Stimulated activated naive B cell treated with anti-CD40 and anti-IgM and Interleukin-4, amounts not matched to agents 10 μg/mL and 1 μg/mL and 100 μg/mL, for 72 hours (primary cell): ENCODE data around the gene USHBP1.
A peak's percentile ranks its signal among the peaks of the same experiment; 100 is the strongest.
"Not testable (repeated sequence)": the region's sequence is repeated elsewhere in the genome, so short reads cannot be mapped to it uniquely, and the experiment has no call there.

Source experiments
- ATAC-seq, 2 donors: fragments of 150-1000 bp; cut with Tn5 transposase; replicated peaks; 2 replicates each; pipeline ENCODE4 v1.10.0; 2021; ENCODE audit warnings: moderate library complexity in 1 of 2
- DNase-seq: peaks from one replicate; pipeline ENCODE4 v3.0.0; 2021
- H3K27ac Mint-ChIP-seq: one replicate; pipeline ENCODE4 v1.8.0; 2022; ENCODE audit warnings: mild to moderate bottlenecking, mixed read lengths
- H3K27me3 Mint-ChIP-seq, 2 donors: one replicate each; pipeline ENCODE4 v1.8.0; 2022; ENCODE audit warnings: mixed read lengths in 2 of 2
- H3K36me3 Mint-ChIP-seq, 2 donors: one replicate each; pipeline ENCODE4 v1.8.0; 2022; ENCODE audit warnings: mixed read lengths in 2 of 2, mild to moderate bottlenecking in 1 of 2
- H3K4me1 Mint-ChIP-seq, 2 donors: one replicate each; pipeline ENCODE4 v1.8.0; 2022; ENCODE audit warnings: mixed read lengths in 2 of 2, mild to moderate bottlenecking in 1 of 2
- H3K4me3 Mint-ChIP-seq, 2 donors: one replicate each; pipeline ENCODE4 v1.8.0; 2022; ENCODE audit warnings: mild to moderate bottlenecking in 2 of 2, mixed read lengths in 2 of 2, moderate library complexity in 1 of 2
- H3K9me3 Mint-ChIP-seq, 2 donors: one replicate each; pipeline ENCODE4 v1.8.0; 2022; ENCODE audit warnings: mixed read lengths in 2 of 2, mild to moderate bottlenecking in 1 of 2

The USHBP1 gene

GRCh38 chr19:17303167-17303939, 38.8 kb upstream of the USHBP1 start, which contains the start of gene ABHD8:
Gene ABHD8 (minus strand): TSS chr19:17303425. CDS start chr19:17301616, 1,809 bp downstream.
- peak; percentile 93 for DNase-seq
- Mint-ChIP-seq H3K27me3 (no peaks in the 10 kb centered on the region), H3K4me3 (peak within 1 kb of the TSS; percentile 72 to 81), H3K27ac (peak within 1 kb of the TSS; percentile 68), H3K36me3 (peaks cover 0 to 3% of the 10 kb centered on the region in 2 donors), H3K9me3 (no peaks in the 10 kb centered on the region), H3K4me1 (peaks cover 30 to 38% of the 10 kb centered on the region in 2 donors)
- peak; percentile 71 to 75 for ATAC-seq

- no peak for DNase-seq
These were observed 38.0 kb upstream of the USHBP1 start for GRCh38 chr19:17302391-17303166.

GRCh38 chr19:17300992-17301619, 36.6 kb upstream of the USHBP1 start:
- Mint-ChIP-seq H3K9me3 (no peaks in the 10 kb centered on the region), H3K27me3 (no peaks in the 10 kb centered on the region), H3K27ac (no peak overlapping the region), H3K36me3 (peaks cover 0 to 6% of the 10 kb centered on the region in 2 donors), H3K4me3 (no peak overlapping the region), H3K4me1 (peaks cover 20 to 27% of the 10 kb centered on the region in 2 donors)
- no peak for DNase-seq
- ATAC-seq, result no peak

More at GRCh38 chr19:17302391-17303166, 38.0 kb upstream of the USHBP1 start:
- Mint-ChIP-seq H3K9me3 (no peaks in the 10 kb centered on the region), H3K4me1 (peaks cover 26 to 32% of the 10 kb centered on the region in 2 donors), H3K27me3 (no peaks in the 10 kb centered on the region), H3K27ac (no peak overlapping the region), H3K36me3 (peaks cover 0 to 3% of the 10 kb centered on the region in 2 donors), H3K4me3 (peak overlapping the region; percentile 72 to 81)
- ATAC-seq, result no peak

- Mint-ChIP-seq H3K9me3 (no peaks in the 10 kb centered on the region), H3K27me3 (no peaks in the 10 kb centered on the region), H3K36me3 (peaks cover 3 to 14% of the 10 kb centered on the region in 2 donors), H3K4me3 (no peak overlapping the region), H3K4me1 (peaks cover 2 to 20% of the 10 kb centered on the region in 2 donors), H3K27ac (no peak overlapping the region)
- ATAC-seq (no peak), DNase-seq (no peak)
These were observed 32.4 kb upstream of the USHBP1 start for GRCh38 chr19:17296976-17297375.

GRCh38 chr19:17296273-17296672, 31.7 kb upstream of the USHBP1 start:
- no peak overlapping the region for H3K27ac Mint-ChIP-seq
- H3K9me3 Mint-ChIP-seq, result no peaks in the 10 kb centered on the region
- H3K4me3 Mint-ChIP-seq, result no peak overlapping the region
- peaks cover 3 to 14% of the 10 kb centered on the region in 2 donors for H3K36me3 Mint-ChIP-seq
- H3K4me1 Mint-ChIP-seq, result peaks cover 2 to 21% of the 10 kb centered on the region in 2 donors
- no peaks in the 10 kb centered on the region for H3K27me3 Mint-ChIP-seq
- DNase-seq (no peak), ATAC-seq (no peak)

- not testable (repeated sequence) for DNase-seq
These were observed 31.0 kb upstream of the USHBP1 start for GRCh38 chr19:17295551-17295950.

GRCh38 chr19:17294051-17294891, 29.7 kb upstream of the USHBP1 start:
- Mint-ChIP-seq H3K9me3 (no peaks in the 10 kb centered on the region), H3K27ac (no peak overlapping the region), H3K27me3 (no peaks in the 10 kb centered on the region), H3K4me1 (peaks cover 2 to 21% of the 10 kb centered on the region in 2 donors), H3K4me3 (no peak overlapping the region), H3K36me3 (peaks cover 3 to 14% of the 10 kb centered on the region in 2 donors)
- no peak for ATAC-seq
- no peak for DNase-seq

More at GRCh38 chr19:17295551-17295950, 31.0 kb upstream of the USHBP1 start:
- not testable (repeated sequence) for H3K4me3 Mint-ChIP-seq, H3K9me3 Mint-ChIP-seq, ATAC-seq, H3K27me3 Mint-ChIP-seq, H3K27ac Mint-ChIP-seq
- peaks cover 3 to 14% of the 10 kb centered on the region in 2 donors for H3K36me3 Mint-ChIP-seq
- peaks cover 2 to 21% of the 10 kb centered on the region in 2 donors for H3K4me1 Mint-ChIP-seq

- ATAC-seq, result no peak
- peaks cover 3 to 11% of the 10 kb centered on the region in 2 donors for H3K36me3 Mint-ChIP-seq
- no peaks in the 10 kb centered on the region for H3K27me3 Mint-ChIP-seq
- DNase-seq, result no peak
- no peak overlapping the region for H3K4me3 Mint-ChIP-seq
- H3K9me3 Mint-ChIP-seq, result no peaks in the 10 kb centered on the region
- H3K4me1 Mint-ChIP-seq, result peaks cover 2 to 21% of the 10 kb centered on the region in 2 donors
- no peak overlapping the region for H3K27ac Mint-ChIP-seq
These were observed 29.1 kb upstream of the USHBP1 start for GRCh38 chr19:17293605-17294004.

GRCh38 chr19:17292301-17293074, 27.9 kb upstream of the USHBP1 start:
- ATAC-seq (peak; percentile 95), DNase-seq (peak; percentile 74)
- H3K4me3 Mint-ChIP-seq, result peak overlapping the region; percentile 89 to 93
- peaks cover 3 to 13% of the 10 kb centered on the region in 2 donors for H3K36me3 Mint-ChIP-seq
- H3K9me3 Mint-ChIP-seq, result no peaks in the 10 kb centered on the region
- peaks cover 2 to 21% of the 10 kb centered on the region in 2 donors for H3K4me1 Mint-ChIP-seq
- H3K27me3 Mint-ChIP-seq, result no peaks in the 10 kb centered on the region
- peak overlapping the region; percentile 92 for H3K27ac Mint-ChIP-seq

GRCh38 chr19:17289489-17289888, 24.9 kb upstream of the USHBP1 start:
- peaks cover 2 to 19% of the 10 kb centered on the region in 2 donors for H3K4me1 Mint-ChIP-seq
- peak overlapping the region in 1 of 2 donors; percentile 6 for H3K4me3 Mint-ChIP-seq
- DNase-seq (peak; percentile 67), ATAC-seq (peak; percentile 38 to 55)
- peaks cover 6 to 22% of the 10 kb centered on the region in 2 donors for H3K36me3 Mint-ChIP-seq
- no peaks in the 10 kb centered on the region for H3K9me3 Mint-ChIP-seq
- no peaks in the 10 kb centered on the region for H3K27me3 Mint-ChIP-seq
- H3K27ac Mint-ChIP-seq, result no peak overlapping the region

- H3K27me3 Mint-ChIP-seq, result no peaks in the 10 kb centered on the region
- H3K4me3 Mint-ChIP-seq, result no peak overlapping the region
- no peak overlapping the region for H3K27ac Mint-ChIP-seq
- no peaks in the 10 kb centered on the region for H3K9me3 Mint-ChIP-seq
- H3K4me1 Mint-ChIP-seq, result peaks cover 7 to 20% of the 10 kb centered on the region in 2 donors
- no peak for DNase-seq
- peaks cover 11 to 24% of the 10 kb centered on the region in 2 donors for H3K36me3 Mint-ChIP-seq
- no peak for ATAC-seq
These were observed 22.2 kb upstream of the USHBP1 start for GRCh38 chr19:17286752-17287151.

GRCh38 chr19:17286263-17286662, 21.7 kb upstream of the USHBP1 start:
- ATAC-seq, result no peak
- H3K27me3 Mint-ChIP-seq, result no peaks in the 10 kb centered on the region
- no peaks in the 10 kb centered on the region for H3K9me3 Mint-ChIP-seq
- peaks cover 11 to 24% of the 10 kb centered on the region in 2 donors for H3K36me3 Mint-ChIP-seq
- no peak overlapping the region for H3K4me3 Mint-ChIP-seq
- H3K27ac Mint-ChIP-seq, result no peak overlapping the region
- H3K4me1 Mint-ChIP-seq, result peaks cover 9 to 23% of the 10 kb centered on the region in 2 donors
- DNase-seq, result no peak
